NCI-H146 treated with DMSO at 0.1 percent for 48 hours (cell line): ENCODE data around the gene SST.
A peak's percentile ranks its signal among the peaks of the same experiment; 100 is the strongest.

ENCODE experiments used
- DNase-seq: peaks from one replicate; lab custom pipeline; 2025; ENCODE audit not compliant: unreplicated experiment; lab: John Stamatoyannopoulos, UW

The SST gene

DNA sequence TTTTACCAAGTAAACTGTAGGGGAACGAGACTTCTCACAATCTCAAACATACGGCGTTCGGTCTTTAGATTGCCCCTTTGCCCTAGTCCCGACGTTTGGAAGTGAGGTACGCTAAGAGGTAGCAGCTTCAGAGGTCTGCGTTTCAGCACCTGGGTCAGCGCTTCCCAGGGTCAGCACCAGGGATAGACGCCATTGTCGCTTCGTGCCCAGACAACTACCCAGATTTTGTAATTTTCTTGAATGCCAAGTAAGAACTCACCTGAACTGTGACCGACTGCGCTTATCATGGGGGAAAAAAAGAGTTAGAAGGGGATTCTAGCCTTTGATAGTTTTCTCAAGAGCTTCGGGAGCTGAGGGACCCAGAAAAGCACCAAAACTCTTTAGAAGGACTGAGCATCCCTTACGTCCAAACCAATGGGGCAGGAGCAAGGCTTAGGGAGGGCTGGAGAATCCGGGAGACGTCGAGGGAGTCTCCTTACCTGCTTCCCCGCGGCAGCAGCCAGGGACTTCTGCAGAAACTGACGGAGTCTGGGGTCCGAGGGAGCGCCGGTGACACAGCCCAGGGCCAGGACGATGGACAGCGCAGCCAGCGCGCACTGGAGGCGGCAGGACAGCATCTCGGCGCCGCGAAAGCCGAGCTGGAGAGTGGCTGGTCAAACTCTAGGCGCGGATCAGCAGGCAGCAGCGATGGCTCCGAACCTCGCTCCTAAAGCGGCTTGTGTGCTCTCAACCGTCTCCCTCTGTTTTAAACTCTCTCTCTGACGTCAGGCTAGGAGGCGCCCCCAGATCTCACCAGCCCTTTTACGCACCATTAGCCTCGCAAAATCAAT, at the start of gene SST:
TSS of gene SST (minus strand) at position 720 of the 830 bp plus-strand sequence. CDS start at position 617, 103 bp downstream.
- no peak for DNase-seq

- DNase-seq, result no peak
These were observed 49.6 kb upstream of the SST start for GRCh38 chr3:187719628-187720336.

- DNase-seq, result no peak
These were observed 48.6 kb upstream of the SST start for GRCh38 chr3:187718802-187719201.

GRCh38 chr3:187717572-187717971, 47.4 kb upstream of the SST start:
- no peak for DNase-seq

DNA sequence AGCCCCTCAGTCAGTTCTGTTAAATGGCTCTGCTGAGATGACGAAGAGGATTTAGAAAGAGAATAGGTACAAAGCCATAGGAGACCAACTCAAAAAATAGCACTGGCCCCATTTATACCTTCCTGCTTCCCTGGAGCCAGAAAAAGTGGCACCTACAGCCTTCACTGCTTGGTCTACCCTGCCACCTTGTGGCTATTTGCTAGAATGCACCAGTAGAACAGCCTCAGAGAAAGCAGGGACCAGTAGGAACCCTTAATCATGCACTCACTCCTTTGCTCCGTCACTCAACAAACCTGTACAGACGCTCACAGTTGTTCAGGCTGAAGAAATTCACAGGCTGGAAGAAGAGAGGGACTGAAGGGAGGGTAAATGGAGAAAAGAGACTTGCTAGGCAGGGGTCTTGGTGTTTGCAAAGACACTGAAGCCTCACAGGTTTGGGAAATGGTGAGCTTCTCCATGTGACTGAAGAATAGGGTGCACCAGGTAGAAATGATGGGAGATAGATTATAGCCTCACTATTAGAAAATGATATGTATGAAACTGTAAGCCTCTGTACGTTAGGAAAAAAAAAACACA, 44.3 kb upstream of the SST start:
- peak; percentile 23 for DNase-seq

DNA sequence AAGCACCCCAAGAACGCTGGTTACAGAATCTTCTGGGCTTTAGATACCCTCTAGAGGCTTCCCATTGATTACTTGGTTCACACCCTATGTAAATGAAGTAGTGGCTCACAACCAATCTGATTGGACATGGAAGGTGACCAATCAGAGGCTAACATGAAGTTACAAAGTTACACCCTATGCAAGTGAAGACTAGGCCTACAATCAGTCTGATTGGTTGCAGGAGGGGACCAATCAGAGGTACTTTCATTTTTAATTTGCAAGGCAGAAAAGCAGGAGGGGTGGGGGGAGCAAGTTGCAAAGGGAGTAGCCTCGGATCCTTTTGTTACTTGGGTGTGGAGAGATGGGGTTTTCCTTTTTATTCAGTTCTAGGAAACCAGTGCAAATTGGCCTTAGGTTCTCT, 43.3 kb upstream of the SST start:
- DNase-seq, result no peak

GRCh38 chr3:187709155-187709554, 39.0 kb upstream of the SST start:
- DNase-seq, result no peak

- no peak for DNase-seq
These were observed 38.5 kb upstream of the SST start for GRCh38 chr3:187708696-187709095.

GRCh38 chr3:187706971-187707370, 36.8 kb upstream of the SST start:
- DNase-seq, result no peak

- no peak for DNase-seq
These were observed 35.0 kb upstream of the SST start for GRCh38 chr3:187705164-187705563.

DNA sequence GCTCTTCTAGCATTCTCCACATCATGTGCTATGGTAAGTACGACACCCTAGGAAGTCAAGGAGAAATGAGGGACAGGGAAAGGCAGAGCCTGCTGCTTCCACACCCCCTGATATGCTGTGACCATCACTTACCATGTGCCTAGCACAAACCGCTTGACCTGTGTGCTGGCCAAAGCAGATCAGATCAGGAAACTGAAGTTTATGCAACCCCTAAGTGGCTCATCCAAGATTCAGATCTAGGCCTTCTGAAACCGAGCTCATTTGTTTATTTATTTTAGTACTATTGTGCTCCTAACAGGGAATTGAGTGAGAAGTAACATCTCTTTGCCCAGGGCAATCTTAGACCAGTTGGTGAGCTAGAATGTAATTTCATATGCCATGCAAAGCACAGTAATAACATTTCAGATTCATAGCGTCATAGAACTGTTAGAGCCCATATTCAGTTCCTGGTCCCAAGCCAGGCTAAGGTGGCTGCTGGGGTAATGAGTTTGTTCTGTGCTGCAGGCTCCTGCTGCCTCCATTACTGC, 32.4 kb upstream of the SST start, which contains the start of gene RTP2:
TSS of gene RTP2 (minus strand) at position 51 of the 527 bp plus-strand sequence. CDS start 429 bp downstream, outside the sequence.
- DNase-seq, result no peak

DNA sequence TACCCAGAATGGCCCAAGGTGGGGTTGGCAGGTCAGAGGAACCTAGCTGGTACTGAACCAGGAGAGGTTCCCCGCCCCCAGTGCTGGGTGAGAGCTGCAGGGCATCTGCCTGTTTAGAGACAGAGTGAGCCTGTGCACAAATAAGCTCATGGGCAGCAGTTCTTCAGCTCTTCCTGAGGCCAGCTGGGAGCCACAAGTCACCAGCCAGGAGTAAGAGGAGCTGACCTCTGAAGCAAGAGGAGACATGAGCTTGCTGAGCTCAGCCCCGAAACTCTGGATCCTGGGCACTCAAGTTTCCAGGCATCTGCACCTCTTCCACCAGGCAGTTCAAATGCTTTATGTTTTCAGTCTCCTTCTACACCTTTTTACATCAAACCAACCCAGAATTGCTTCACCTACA, 30.1 kb upstream of the SST start:
- DNase-seq, result no peak

GRCh38 chr3:187698499-187699399, 28.6 kb upstream of the SST start:
- no peak for DNase-seq

DNA sequence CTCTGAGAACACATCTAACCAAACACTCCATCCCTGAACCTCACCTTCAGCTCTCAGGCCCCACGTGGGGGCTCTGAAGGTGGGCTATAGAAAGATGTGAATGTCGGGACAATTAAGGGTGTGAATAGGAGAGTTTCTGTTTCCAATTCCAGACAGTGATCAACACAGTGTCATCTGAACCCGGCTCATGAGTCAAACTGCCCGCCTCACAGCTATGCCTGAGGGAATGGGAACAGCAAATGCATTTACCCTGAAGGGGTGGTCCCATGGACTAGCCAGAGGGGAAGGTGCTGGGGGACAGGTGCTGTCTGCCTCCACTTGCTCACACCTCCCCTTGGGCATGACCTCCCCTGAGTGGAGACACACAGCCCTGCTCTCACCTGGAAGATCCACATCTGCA, 25.8 kb upstream of the SST start:
- no peak for DNase-seq

GRCh38 chr3:187695449-187695848, 25.3 kb upstream of the SST start:
- DNase-seq, result no peak

DNA sequence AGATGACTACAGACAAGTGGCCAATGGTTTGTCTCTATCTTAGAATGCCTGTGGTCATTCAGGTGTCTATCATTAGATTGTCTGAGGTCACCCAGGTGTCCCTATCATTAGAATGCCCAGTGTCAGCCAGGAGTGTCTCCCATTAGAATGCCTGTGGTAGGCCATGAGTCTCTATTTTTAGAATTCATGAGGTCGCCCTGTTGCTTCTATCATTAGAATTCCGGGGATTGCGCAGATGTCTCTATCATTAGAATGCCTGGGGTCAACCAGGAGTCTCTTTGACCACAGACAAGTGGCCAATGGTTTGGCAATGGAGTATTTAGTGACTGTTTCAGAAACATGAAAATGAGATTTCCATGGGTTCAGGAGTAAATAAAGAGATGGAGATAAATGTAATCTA, 24.6 kb upstream of the SST start:
- DNase-seq, result no peak

GRCh38 chr3:187693431-187693830, 23.2 kb upstream of the SST start:
- DNase-seq, result no peak

DNA sequence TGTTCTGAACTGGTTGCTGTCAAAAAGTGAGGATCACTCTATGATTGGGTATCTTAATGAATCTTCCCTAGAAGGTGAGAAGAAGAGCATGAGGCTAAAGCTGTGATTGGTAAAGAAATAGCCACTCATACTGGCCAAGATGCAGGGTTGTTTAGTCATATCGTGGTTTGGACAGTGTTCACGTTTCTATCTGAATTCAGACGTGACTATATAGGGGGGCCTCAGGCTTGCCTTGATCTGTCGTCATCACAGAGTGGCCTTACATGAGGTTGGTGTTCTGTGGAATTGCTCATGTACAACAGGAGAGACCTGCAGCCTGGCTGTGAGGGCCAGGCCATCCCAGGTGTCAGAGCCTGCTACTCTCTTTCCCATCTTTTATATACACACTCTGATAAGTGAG, 19.8 kb upstream of the SST start:
- no peak for DNase-seq

DNA sequence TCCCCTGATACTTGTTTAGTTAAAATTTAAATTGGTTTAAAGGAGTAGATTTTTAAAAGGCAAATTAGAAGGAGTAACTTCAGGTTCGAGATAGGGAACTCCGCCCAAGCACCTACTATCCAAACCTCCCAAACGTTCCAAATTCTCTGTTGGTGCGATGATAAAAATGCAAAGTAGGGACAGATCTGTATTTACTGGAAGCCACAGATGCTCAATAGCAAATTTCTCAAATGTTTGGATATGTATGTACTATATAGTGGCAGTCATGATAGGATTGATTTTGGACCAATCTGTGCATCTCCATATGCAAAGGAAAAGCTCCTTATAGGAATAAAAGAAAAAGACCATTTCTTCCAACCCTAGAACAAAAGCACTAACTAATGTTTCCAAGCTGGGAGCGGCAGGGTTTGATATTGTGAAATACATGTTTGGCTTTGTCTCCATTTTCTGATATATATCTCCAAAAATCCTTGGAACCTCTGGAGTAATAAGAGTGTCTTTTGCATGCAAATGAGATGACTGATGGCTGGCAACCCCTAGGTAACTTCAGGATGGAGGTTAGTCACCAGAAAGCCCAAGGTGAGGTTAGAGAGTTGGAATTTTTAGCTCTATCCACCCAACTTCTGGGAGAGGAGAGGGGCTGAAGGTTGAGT, 16.6 kb upstream of the SST start:
- DNase-seq, result no peak

GRCh38 chr3:187685948-187686347, 15.8 kb upstream of the SST start:
- DNase-seq, result no peak
